ENCODE results near the gene FNTB.

FNTB gene

GRCh38 chr14:65003394-65003793 is 16.7 kb downstream of the FNTB start:
- Histone ChIP-seq H2BK120ac (ENCODE audit: low read depth, low read length) (no peak overlapping the region), H3K56ac (ENCODE audit: low read length) (no peak overlapping the region), H2BK15ac (replicated peaks; ENCODE audit: low read depth) (no peak overlapping the region), H3K27me3 (ENCODE audit: insufficient read depth, low read length, poor library complexity) (no peaks in the 10 kb centered on the region), H3K4ac (ENCODE audit: low read depth, low read length) (no peak overlapping the region), H3K27ac (ENCODE audit: low read depth, low read length) (no peak overlapping the region), H4K5ac (ENCODE audit: low read length) (no peak overlapping the region), H3K4me3 (ENCODE audit: low read length) (no peak overlapping the region), H3K36me3 (ENCODE audit: control insufficient read depth, insufficient read depth, low read length) (no peaks in the 10 kb centered on the region), H3K79me1 (ENCODE audit: low read length) (peaks cover 2% of the 10 kb centered on the region), H4K8ac (ENCODE audit: low read depth, low read length) (no peak overlapping the region), H2BK5ac (ENCODE audit: low read length) (no peak overlapping the region), H2AK5ac (ENCODE audit: low read length) (no peak overlapping the region), H3K9ac (ENCODE audit: low read length) (no peak overlapping the region), H3K4me2 (ENCODE audit: low read length) (no peak overlapping the region), H3K79me2 (ENCODE audit: control insufficient read depth, insufficient read depth, low read length) (no peaks in the 10 kb centered on the region), H3K18ac (ENCODE audit: low read length) (no peak overlapping the region), H3K4me1 (ENCODE audit: control insufficient read depth, low read depth, low read length) (no peaks in the 10 kb centered on the region), H3K23ac (ENCODE audit: low read length) (no peak overlapping the region)
- no CpG with 5 or more reads among the region's 2 CpGs for WGBS (ENCODE audit: extremely low coverage, insufficient coverage, low lambda C conversion rate)
- no peak for DNase-seq

GRCh38 chr14:65006261-65006721 is 19.6 kb downstream of the FNTB start:
- no peak overlapping the region for H3K56ac ChIP-seq (ENCODE audit: low read length)
- H4K8ac ChIP-seq (ENCODE audit: low read depth, low read length), result no peak overlapping the region
- no peaks in the 10 kb centered on the region for H3K4me1 ChIP-seq (ENCODE audit: control insufficient read depth, low read depth, low read length)
- H3K79me1 ChIP-seq (ENCODE audit: low read length), result peaks cover 1% of the 10 kb centered on the region
- H2BK15ac ChIP-seq (replicated peaks; ENCODE audit: low read depth), result no peak overlapping the region
- H3K79me2 ChIP-seq (ENCODE audit: control insufficient read depth, insufficient read depth, low read length), result no peaks in the 10 kb centered on the region
- H3K27me3 ChIP-seq (ENCODE audit: insufficient read depth, low read length, poor library complexity), result no peaks in the 10 kb centered on the region
- no peak overlapping the region for H4K5ac ChIP-seq (ENCODE audit: low read length)
- no peak overlapping the region for H2BK5ac ChIP-seq (ENCODE audit: low read length)
- no CpG with 5 or more reads among the region's 6 CpGs for WGBS (ENCODE audit: extremely low coverage, insufficient coverage, low lambda C conversion rate)
- H2BK120ac ChIP-seq (ENCODE audit: low read depth, low read length), result no peak overlapping the region
- H3K4me3 ChIP-seq (ENCODE audit: low read length), result no peak overlapping the region
- no peak for DNase-seq
- H3K23ac ChIP-seq (ENCODE audit: low read length), result no peak overlapping the region
- no peak overlapping the region for H3K4me2 ChIP-seq (ENCODE audit: low read length)
- no peak overlapping the region for H3K9ac ChIP-seq (ENCODE audit: low read length)
- H3K36me3 ChIP-seq (ENCODE audit: control insufficient read depth, insufficient read depth, low read length), result no peaks in the 10 kb centered on the region
- H3K27ac ChIP-seq (ENCODE audit: low read depth, low read length), result no peak overlapping the region
- H3K4ac ChIP-seq (ENCODE audit: low read depth, low read length), result no peak overlapping the region
- no peak overlapping the region for H3K18ac ChIP-seq (ENCODE audit: low read length)
- no peak overlapping the region for H2AK5ac ChIP-seq (ENCODE audit: low read length)

GRCh38 chr14:65007202-65007601 is 20.5 kb downstream of the FNTB start:
- no peak overlapping the region for H3K4me3 ChIP-seq (ENCODE audit: low read length)
- no peak overlapping the region for H3K18ac ChIP-seq (ENCODE audit: low read length)
- no peak overlapping the region for H2BK15ac ChIP-seq (replicated peaks; ENCODE audit: low read depth)
- no peak overlapping the region for H3K23ac ChIP-seq (ENCODE audit: low read length)
- no peak overlapping the region for H3K27ac ChIP-seq (ENCODE audit: low read depth, low read length)
- H3K4me2 ChIP-seq (ENCODE audit: low read length), result no peak overlapping the region
- H3K27me3 ChIP-seq (ENCODE audit: insufficient read depth, low read length, poor library complexity), result no peaks in the 10 kb centered on the region
- no peak overlapping the region for H4K8ac ChIP-seq (ENCODE audit: low read depth, low read length)
- no peak overlapping the region for H2BK120ac ChIP-seq (ENCODE audit: low read depth, low read length)
- no peak for DNase-seq
- H3K9ac ChIP-seq (ENCODE audit: low read length), result no peak overlapping the region
- no peaks in the 10 kb centered on the region for H3K4me1 ChIP-seq (ENCODE audit: control insufficient read depth, low read depth, low read length)
- no peak overlapping the region for H3K4ac ChIP-seq (ENCODE audit: low read depth, low read length)
- H2AK5ac ChIP-seq (ENCODE audit: low read length), result no peak overlapping the region
- no CpG with 5 or more reads among the region's 1 CpG for WGBS (ENCODE audit: extremely low coverage, insufficient coverage, low lambda C conversion rate)
- H3K79me2 ChIP-seq (ENCODE audit: control insufficient read depth, insufficient read depth, low read length), result no peaks in the 10 kb centered on the region
- no peaks in the 10 kb centered on the region for H3K36me3 ChIP-seq (ENCODE audit: control insufficient read depth, insufficient read depth, low read length)
- H3K56ac ChIP-seq (ENCODE audit: low read length), result no peak overlapping the region
- H3K79me1 ChIP-seq (ENCODE audit: low read length), result no peaks in the 10 kb centered on the region
- H4K5ac ChIP-seq (ENCODE audit: low read length), result no peak overlapping the region
- H2BK5ac ChIP-seq (ENCODE audit: low read length), result no peak overlapping the region

- Histone ChIP-seq H2BK120ac (ENCODE audit: low read depth, low read length) (no peak overlapping the region), H3K56ac (ENCODE audit: low read length) (no peak overlapping the region), H4K8ac (ENCODE audit: low read depth, low read length) (no peak overlapping the region), H2BK5ac (ENCODE audit: low read length) (no peak overlapping the region), H3K9ac (ENCODE audit: low read length) (no peak overlapping the region), H3K27me3 (ENCODE audit: insufficient read depth, low read length, poor library complexity) (no peaks in the 10 kb centered on the region), H3K79me1 (ENCODE audit: low read length) (no peaks in the 10 kb centered on the region), H4K5ac (ENCODE audit: low read length) (no peak overlapping the region), H3K23ac (ENCODE audit: low read length) (no peak overlapping the region), H3K4me2 (ENCODE audit: low read length) (no peak overlapping the region), H3K4ac (ENCODE audit: low read depth, low read length) (no peak overlapping the region), H3K4me1 (ENCODE audit: control insufficient read depth, low read depth, low read length) (no peaks in the 10 kb centered on the region), H3K27ac (ENCODE audit: low read depth, low read length) (no peak overlapping the region), H3K4me3 (ENCODE audit: low read length) (no peak overlapping the region), H2AK5ac (ENCODE audit: low read length) (no peak overlapping the region), H2BK15ac (replicated peaks; ENCODE audit: low read depth) (no peak overlapping the region), H3K79me2 (ENCODE audit: control insufficient read depth, insufficient read depth, low read length) (no peaks in the 10 kb centered on the region), H3K18ac (ENCODE audit: low read length) (no peak overlapping the region), H3K36me3 (ENCODE audit: control insufficient read depth, insufficient read depth, low read length) (no peaks in the 10 kb centered on the region)
- WGBS (ENCODE audit: extremely low coverage, insufficient coverage, low lambda C conversion rate), result no CpG with 5 or more reads among the region's 5 CpGs
- DNase-seq, result no peak
Measured at GRCh38 chr14:65010211-65010931, 23.7 kb downstream of the FNTB start.

GRCh38 chr14:65011538-65011937 is 24.8 kb downstream of the FNTB start:
- Histone ChIP-seq H4K8ac (ENCODE audit: low read depth, low read length) (no peak overlapping the region), H3K4me3 (ENCODE audit: low read length) (no peak overlapping the region), H3K9ac (ENCODE audit: low read length) (no peak overlapping the region), H3K23ac (ENCODE audit: low read length) (no peak overlapping the region), H3K4me1 (ENCODE audit: control insufficient read depth, low read depth, low read length) (no peaks in the 10 kb centered on the region), H3K79me1 (ENCODE audit: low read length) (no peaks in the 10 kb centered on the region), H4K5ac (ENCODE audit: low read length) (no peak overlapping the region), H3K79me2 (ENCODE audit: control insufficient read depth, insufficient read depth, low read length) (no peaks in the 10 kb centered on the region), H3K4ac (ENCODE audit: low read depth, low read length) (no peak overlapping the region), H2AK5ac (ENCODE audit: low read length) (no peak overlapping the region), H3K18ac (ENCODE audit: low read length) (no peak overlapping the region), H3K4me2 (ENCODE audit: low read length) (no peak overlapping the region), H3K56ac (ENCODE audit: low read length) (no peak overlapping the region), H2BK5ac (ENCODE audit: low read length) (no peak overlapping the region), H3K27me3 (ENCODE audit: insufficient read depth, low read length, poor library complexity) (no peaks in the 10 kb centered on the region), H2BK15ac (replicated peaks; ENCODE audit: low read depth) (no peak overlapping the region), H2BK120ac (ENCODE audit: low read depth, low read length) (no peak overlapping the region), H3K27ac (ENCODE audit: low read depth, low read length) (no peak overlapping the region), H3K36me3 (ENCODE audit: control insufficient read depth, insufficient read depth, low read length) (no peaks in the 10 kb centered on the region)
- DNase-seq, result no peak
- no CpG with 5 or more reads among the region's 10 CpGs for WGBS (ENCODE audit: extremely low coverage, insufficient coverage, low lambda C conversion rate)

- Histone ChIP-seq H2BK15ac (replicated peaks; ENCODE audit: low read depth) (no peak overlapping the region), H3K36me3 (ENCODE audit: control insufficient read depth, insufficient read depth, low read length) (no peaks in the 10 kb centered on the region), H3K4me3 (ENCODE audit: low read length) (no peak overlapping the region), H3K79me2 (ENCODE audit: control insufficient read depth, insufficient read depth, low read length) (no peaks in the 10 kb centered on the region), H3K27me3 (ENCODE audit: insufficient read depth, low read length, poor library complexity) (no peaks in the 10 kb centered on the region), H3K4me1 (ENCODE audit: control insufficient read depth, low read depth, low read length) (no peaks in the 10 kb centered on the region), H3K79me1 (ENCODE audit: low read length) (no peaks in the 10 kb centered on the region), H2BK120ac (ENCODE audit: low read depth, low read length) (no peak overlapping the region), H4K8ac (ENCODE audit: low read depth, low read length) (no peak overlapping the region), H3K4ac (ENCODE audit: low read depth, low read length) (no peak overlapping the region), H3K23ac (ENCODE audit: low read length) (no peak overlapping the region), H2AK5ac (ENCODE audit: low read length) (no peak overlapping the region), H3K18ac (ENCODE audit: low read length) (no peak overlapping the region), H3K27ac (ENCODE audit: low read depth, low read length) (no peak overlapping the region), H4K5ac (ENCODE audit: low read length) (no peak overlapping the region), H3K9ac (ENCODE audit: low read length) (no peak overlapping the region), H3K4me2 (ENCODE audit: low read length) (no peak overlapping the region), H3K56ac (ENCODE audit: low read length) (no peak overlapping the region), H2BK5ac (ENCODE audit: low read length) (no peak overlapping the region)
- no peak for DNase-seq
- WGBS (ENCODE audit: extremely low coverage, insufficient coverage, low lambda C conversion rate), result no CpG with 5 or more reads among the region's 4 CpGs
Measured at GRCh38 chr14:65012353-65012752, 25.7 kb downstream of the FNTB start.

Data from mesendoderm (in vitro differentiated cells).